Measurements from ENCODE around the gene MAD1L1.

Gene MAD1L1

DNA sequence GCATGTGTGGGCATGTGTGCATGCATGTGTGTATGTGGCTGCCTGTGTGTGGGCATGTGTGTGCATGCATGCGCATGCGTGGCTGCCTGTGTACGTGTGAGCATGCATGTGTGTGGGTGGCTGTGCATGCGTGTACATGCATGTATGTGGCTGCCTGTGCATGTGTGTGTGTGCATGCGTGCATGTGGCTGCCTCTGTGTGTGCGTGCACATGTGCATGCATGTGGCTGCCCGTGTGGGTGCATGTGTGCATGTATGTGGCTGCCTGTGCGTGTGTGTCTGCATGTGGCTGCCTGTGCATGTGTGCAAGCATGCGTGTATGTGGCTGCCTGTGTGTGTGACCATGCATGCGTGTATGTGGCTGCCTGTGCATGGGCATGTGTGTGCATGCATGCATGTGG is 345.5 kb downstream of the MAD1L1 start:
- 97% methylated on average over 10 of the region's 10 CpGs for WGBS
- no peaks in the 10 kb centered on the region for H3K9me3 ChIP-seq (ENCODE audit: control insufficient read depth, low read length)
- DNase-seq = no peak
- H3K14ac ChIP-seq (ENCODE audit: low read length in 2 of 2) = peak overlapping the region in 1 of 2 experiments; percentile 39
- H3K27me3 ChIP-seq (ENCODE audit: control insufficient read depth in 1 of 2, insufficient read depth in 1 of 2, low read length in 2 of 2) = no peaks in the 10 kb centered on the region
- H3K23ac ChIP-seq (ENCODE audit: low read length in 2 of 2) = no peak overlapping the region
- H2BK15ac ChIP-seq (ENCODE audit: low read depth, poor library complexity, severe bottlenecking) = no peak overlapping the region
- H2AFZ ChIP-seq (ENCODE audit: low read depth, low read length) = no peak overlapping the region
- H2BK120ac ChIP-seq (ENCODE audit: low read depth, low read length) = no peak overlapping the region
- H3K9ac ChIP-seq (ENCODE audit: low read length) = no peak overlapping the region
- H3K27ac ChIP-seq (ENCODE audit: low read length, poor library complexity, severe bottlenecking) = no peak overlapping the region
- no peak overlapping the region for H3K18ac ChIP-seq (ENCODE audit: low read depth in 1 of 2, low read length in 2 of 2)
- no peak overlapping the region for H3K4me2 ChIP-seq (ENCODE audit: low read length, poor library complexity, severe bottlenecking)
- H2BK12ac ChIP-seq (ENCODE audit: low read length in 2 of 2) = no peak overlapping the region
- no peak overlapping the region for H4K8ac ChIP-seq (ENCODE audit: low read length)
- no peak overlapping the region for H2AK5ac ChIP-seq (ENCODE audit: low read length, severe bottlenecking)
- no peak overlapping the region for H2BK5ac ChIP-seq (ENCODE audit: low read depth, low read length, poor library complexity, severe bottlenecking)
- H3K4me3 ChIP-seq (ENCODE audit: insufficient read depth in 1 of 2, low read depth in 1 of 2, low read length in 2 of 2) = no peak overlapping the region
- peaks cover 39% of the 10 kb centered on the region for H3K4me1 ChIP-seq (ENCODE audit: control insufficient read depth, insufficient read depth, low read depth, low read length)
- H4K91ac ChIP-seq (ENCODE audit: low read length) = no peak overlapping the region
- peaks cover 21 to 35% of the 10 kb centered on the region in 2 experiments for H3K36me3 ChIP-seq (ENCODE audit: control insufficient read depth in 1 of 2, insufficient read depth in 2 of 2, low read depth in 1 of 2, low read length in 2 of 2)
- H3K79me1 ChIP-seq (replicated peaks; ENCODE audit: low read length, poor library complexity, severe bottlenecking) = peaks cover 2% of the 10 kb centered on the region
- no peak overlapping the region for H3K4ac ChIP-seq (ENCODE audit: low read depth in 1 of 2, low read length in 2 of 2)

DNA sequence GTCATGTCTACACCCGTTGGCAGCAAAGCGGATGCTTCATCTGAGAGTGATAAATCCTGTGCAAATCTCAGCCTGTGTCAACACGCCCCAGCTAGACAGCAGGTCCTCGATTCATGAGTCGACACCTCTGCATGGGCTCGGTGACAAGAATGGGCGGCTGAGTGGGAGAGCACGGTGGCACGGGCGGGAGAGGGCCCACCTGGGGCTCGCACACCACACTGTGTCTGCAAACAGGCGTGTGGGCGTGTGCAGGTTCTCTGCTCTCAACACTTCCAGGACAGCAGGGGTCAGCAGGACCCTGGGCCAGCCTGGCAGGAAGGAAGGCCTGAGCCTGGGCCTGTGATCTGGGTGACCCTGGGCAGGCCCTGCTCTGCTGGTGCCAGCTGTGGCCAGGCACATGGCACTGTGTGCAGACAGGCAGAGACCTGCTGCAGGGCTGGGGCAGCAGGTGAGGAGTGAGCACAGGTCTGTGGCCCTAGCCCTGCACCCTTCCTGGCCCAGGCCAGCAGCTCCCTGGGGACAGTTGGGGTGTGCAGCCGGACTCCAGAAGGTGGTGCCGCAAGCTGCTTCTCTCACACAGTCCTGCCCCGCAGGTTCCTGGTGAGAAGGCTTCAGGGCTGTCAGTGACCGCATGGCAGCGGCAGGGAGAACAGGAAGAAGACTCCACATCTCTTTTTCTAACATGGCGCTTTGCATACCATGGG is 346.2 kb downstream of the MAD1L1 start:
- Histone ChIP-seq H3K9ac (ENCODE audit: low read length) (no peak overlapping the region), H3K4me3 (ENCODE audit: insufficient read depth in 1 of 2, low read depth in 1 of 2, low read length in 2 of 2) (no peak overlapping the region), H3K23ac (ENCODE audit: low read length in 2 of 2) (no peak overlapping the region), H3K18ac (ENCODE audit: low read depth in 1 of 2, low read length in 2 of 2) (no peak overlapping the region), H2AK5ac (ENCODE audit: low read length, severe bottlenecking) (no peak overlapping the region), H3K36me3 (ENCODE audit: control insufficient read depth in 1 of 2, insufficient read depth in 2 of 2, low read depth in 1 of 2, low read length in 2 of 2) (peaks cover 21 to 35% of the 10 kb centered on the region in 2 experiments), H3K4me1 (ENCODE audit: control insufficient read depth, insufficient read depth, low read depth, low read length) (peaks cover 41% of the 10 kb centered on the region), H2BK12ac (ENCODE audit: low read length in 2 of 2) (no peak overlapping the region), H3K14ac (ENCODE audit: low read length in 2 of 2) (peak overlapping the region in 1 of 2 experiments; percentile 12), H2BK5ac (ENCODE audit: low read depth, low read length, poor library complexity, severe bottlenecking) (no peak overlapping the region), H2BK15ac (ENCODE audit: low read depth, poor library complexity, severe bottlenecking) (no peak overlapping the region), H3K79me1 (replicated peaks; ENCODE audit: low read length, poor library complexity, severe bottlenecking) (peaks cover 5% of the 10 kb centered on the region), H2AFZ (ENCODE audit: low read depth, low read length) (no peak overlapping the region), H3K9me3 (ENCODE audit: control insufficient read depth, low read length) (no peaks in the 10 kb centered on the region), H4K91ac (ENCODE audit: low read length) (no peak overlapping the region), H3K4ac (ENCODE audit: low read depth in 1 of 2, low read length in 2 of 2) (no peak overlapping the region), H2BK120ac (ENCODE audit: low read depth, low read length) (no peak overlapping the region), H3K27me3 (ENCODE audit: control insufficient read depth in 1 of 2, insufficient read depth in 1 of 2, low read length in 2 of 2) (no peaks in the 10 kb centered on the region), H3K4me2 (ENCODE audit: low read length, poor library complexity, severe bottlenecking) (no peak overlapping the region), H3K27ac (ENCODE audit: low read length, poor library complexity, severe bottlenecking) (no peak overlapping the region), H4K8ac (ENCODE audit: low read length) (no peak overlapping the region)
- 95% methylated on average over 19 of the region's 19 CpGs for WGBS
- no peak for DNase-seq

DNA sequence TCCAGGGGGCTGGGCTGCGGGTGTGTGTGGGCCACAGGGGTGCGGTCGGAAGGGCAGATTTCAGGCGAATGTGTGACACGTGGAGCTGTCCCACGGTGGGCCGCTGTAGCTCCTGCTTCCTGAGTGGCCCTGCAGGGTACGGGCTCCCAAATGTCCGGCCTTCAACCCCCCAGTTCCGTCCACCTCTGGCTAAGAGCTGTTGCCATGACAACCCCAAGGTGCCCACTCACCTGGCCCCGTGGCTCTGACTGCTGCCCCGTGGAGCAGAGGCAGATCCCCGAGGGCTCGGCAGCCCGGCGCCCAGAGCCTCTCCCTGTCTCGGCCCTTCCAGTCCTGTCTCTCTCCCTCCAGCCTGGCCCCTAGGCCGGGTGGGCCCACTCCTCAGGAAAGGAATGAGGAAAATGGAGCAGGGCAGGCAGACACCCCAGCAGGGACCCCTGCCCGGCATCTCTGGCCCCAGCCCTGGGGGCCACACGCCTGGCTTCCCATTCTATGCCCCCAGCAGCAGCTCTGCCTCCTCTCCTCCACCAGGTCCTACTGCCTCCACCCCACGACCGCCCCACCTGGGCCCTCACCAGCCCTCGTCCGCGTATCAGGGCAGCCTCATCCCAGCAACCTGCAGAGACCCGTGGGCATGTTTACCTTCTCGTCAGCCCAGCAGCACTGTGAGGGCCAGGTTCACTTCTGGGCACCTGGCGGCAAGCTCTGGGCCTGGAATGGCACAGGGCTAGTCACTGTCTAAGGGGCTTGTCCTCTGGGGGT is 347.1 kb downstream of the MAD1L1 start:
- H3K36me3 ChIP-seq (ENCODE audit: control insufficient read depth in 1 of 2, insufficient read depth in 2 of 2, low read depth in 1 of 2, low read length in 2 of 2) = peaks cover 21 to 35% of the 10 kb centered on the region in 2 experiments
- no peak overlapping the region for H3K23ac ChIP-seq (ENCODE audit: low read length in 2 of 2)
- no peak overlapping the region for H2BK5ac ChIP-seq (ENCODE audit: low read depth, low read length, poor library complexity, severe bottlenecking)
- no peak overlapping the region for H2BK120ac ChIP-seq (ENCODE audit: low read depth, low read length)
- H3K79me1 ChIP-seq (replicated peaks; ENCODE audit: low read length, poor library complexity, severe bottlenecking) = peaks cover 8% of the 10 kb centered on the region
- WGBS = 94% methylated on average over 28 of the region's 28 CpGs
- H3K9ac ChIP-seq (ENCODE audit: low read length) = no peak overlapping the region
- no peak overlapping the region for H3K4me3 ChIP-seq (ENCODE audit: insufficient read depth in 1 of 2, low read depth in 1 of 2, low read length in 2 of 2)
- H3K14ac ChIP-seq (ENCODE audit: low read length in 2 of 2) = no peak overlapping the region
- no peak overlapping the region for H4K91ac ChIP-seq (ENCODE audit: low read length)
- H3K4ac ChIP-seq (ENCODE audit: low read depth in 1 of 2, low read length in 2 of 2) = no peak overlapping the region
- H2AFZ ChIP-seq (ENCODE audit: low read depth, low read length) = no peak overlapping the region
- H2AK5ac ChIP-seq (ENCODE audit: low read length, severe bottlenecking) = no peak overlapping the region
- H4K8ac ChIP-seq (ENCODE audit: low read length) = no peak overlapping the region
- no peaks in the 10 kb centered on the region for H3K27me3 ChIP-seq (ENCODE audit: control insufficient read depth in 1 of 2, insufficient read depth in 1 of 2, low read length in 2 of 2)
- no peaks in the 10 kb centered on the region for H3K9me3 ChIP-seq (ENCODE audit: control insufficient read depth, low read length)
- no peak overlapping the region for H3K4me2 ChIP-seq (ENCODE audit: low read length, poor library complexity, severe bottlenecking)
- peaks cover 41% of the 10 kb centered on the region for H3K4me1 ChIP-seq (ENCODE audit: control insufficient read depth, insufficient read depth, low read depth, low read length)
- no peak overlapping the region for H2BK15ac ChIP-seq (ENCODE audit: low read depth, poor library complexity, severe bottlenecking)
- H3K27ac ChIP-seq (ENCODE audit: low read length, poor library complexity, severe bottlenecking) = no peak overlapping the region
- DNase-seq = no peak
- no peak overlapping the region for H3K18ac ChIP-seq (ENCODE audit: low read depth in 1 of 2, low read length in 2 of 2)
- no peak overlapping the region for H2BK12ac ChIP-seq (ENCODE audit: low read length in 2 of 2)

DNA sequence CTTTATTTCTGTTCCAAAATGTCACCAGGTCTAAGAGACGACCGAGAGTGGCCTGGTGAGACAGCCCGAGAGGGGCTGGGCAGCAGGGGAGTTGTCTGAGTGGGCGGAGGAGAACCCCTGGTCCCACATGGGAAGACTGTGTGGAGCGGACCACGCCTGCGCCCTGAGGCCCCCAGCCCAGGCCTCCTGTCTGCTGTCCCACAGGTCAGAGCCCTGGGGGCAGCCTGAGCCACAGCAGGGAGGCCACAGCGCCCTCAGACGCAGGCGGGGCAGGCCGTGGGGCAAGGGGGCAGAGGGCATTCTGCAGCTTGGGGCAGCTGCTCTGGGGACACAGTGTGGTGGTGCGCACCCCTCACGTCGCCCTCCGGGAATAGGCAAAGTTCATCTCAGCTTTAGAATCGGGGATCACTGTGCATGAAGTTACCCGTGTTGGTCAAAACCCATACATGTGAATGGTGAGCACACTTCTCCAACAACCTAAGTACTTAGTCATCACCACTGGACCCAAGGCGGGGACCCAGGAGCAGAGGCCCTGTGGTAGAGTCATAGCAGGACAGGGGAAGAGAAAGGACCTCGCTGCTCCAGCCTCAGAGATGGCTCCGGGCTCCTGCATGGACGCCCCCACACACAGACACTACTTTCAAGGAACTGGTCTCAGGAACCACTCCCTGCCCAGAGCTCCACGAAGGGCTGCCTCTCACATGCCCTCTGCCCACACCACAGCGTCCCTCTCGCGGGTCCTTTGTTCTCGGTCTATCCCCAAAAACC is 348.0 kb downstream of the MAD1L1 start:
- H3K23ac ChIP-seq (ENCODE audit: low read length in 2 of 2) = no peak overlapping the region
- no peak overlapping the region for H2BK12ac ChIP-seq (ENCODE audit: low read length in 2 of 2)
- H3K9ac ChIP-seq (ENCODE audit: low read length) = no peak overlapping the region
- no peak overlapping the region for H2AFZ ChIP-seq (ENCODE audit: low read depth, low read length)
- no peak overlapping the region for H3K4me2 ChIP-seq (ENCODE audit: low read length, poor library complexity, severe bottlenecking)
- H2BK120ac ChIP-seq (ENCODE audit: low read depth, low read length) = no peak overlapping the region
- H3K9me3 ChIP-seq (ENCODE audit: control insufficient read depth, low read length) = no peaks in the 10 kb centered on the region
- peaks cover 21 to 43% of the 10 kb centered on the region in 2 experiments for H3K36me3 ChIP-seq (ENCODE audit: control insufficient read depth in 1 of 2, insufficient read depth in 2 of 2, low read depth in 1 of 2, low read length in 2 of 2)
- WGBS = 95% methylated on average over 22 of the region's 26 CpGs
- no peak overlapping the region for H2BK5ac ChIP-seq (ENCODE audit: low read depth, low read length, poor library complexity, severe bottlenecking)
- H3K79me1 ChIP-seq (replicated peaks; ENCODE audit: low read length, poor library complexity, severe bottlenecking) = peaks cover 10% of the 10 kb centered on the region
- no peak overlapping the region for H3K4ac ChIP-seq (ENCODE audit: low read depth in 1 of 2, low read length in 2 of 2)
- no peak overlapping the region for H3K4me3 ChIP-seq (ENCODE audit: insufficient read depth in 1 of 2, low read depth in 1 of 2, low read length in 2 of 2)
- H2AK5ac ChIP-seq (ENCODE audit: low read length, severe bottlenecking) = no peak overlapping the region
- H3K27ac ChIP-seq (ENCODE audit: low read length, poor library complexity, severe bottlenecking) = no peak overlapping the region
- peaks cover 39% of the 10 kb centered on the region for H3K4me1 ChIP-seq (ENCODE audit: control insufficient read depth, insufficient read depth, low read depth, low read length)
- no peak overlapping the region for H2BK15ac ChIP-seq (ENCODE audit: low read depth, poor library complexity, severe bottlenecking)
- no peaks in the 10 kb centered on the region for H3K27me3 ChIP-seq (ENCODE audit: control insufficient read depth in 1 of 2, insufficient read depth in 1 of 2, low read length in 2 of 2)
- H4K8ac ChIP-seq (ENCODE audit: low read length) = no peak overlapping the region
- no peak for DNase-seq
- no peak overlapping the region for H4K91ac ChIP-seq (ENCODE audit: low read length)
- no peak overlapping the region for H3K18ac ChIP-seq (ENCODE audit: low read depth in 1 of 2, low read length in 2 of 2)
- H3K14ac ChIP-seq (ENCODE audit: low read length in 2 of 2) = no peak overlapping the region

All from mesenchymal stem cell (in vitro differentiated cells and primary cell).